KOPT-K1 (cell line): ENCODE results near the gene ALX4.

Experiments used
- H3K27ac ChIP-seq: fragments of 200-600 bp; sonication (generic); 2 replicates; pipeline ENCODE4 v1.5.1; 2016; ENCODE audit warnings: antibody characterized with exemption, mild to moderate bottlenecking, low read depth, low read length; ENCODE audit not compliant: poor library complexity, severe bottlenecking
- H3K36me3 ChIP-seq: fragments of 200-600 bp; sonication (generic); 2 replicates; pipeline ENCODE4 v1.5.1; 2017; ENCODE audit warnings: antibody characterized with exemption, mild to moderate bottlenecking, low read length, moderate library complexity; ENCODE audit not compliant: insufficient read depth
- H3K9me3 ChIP-seq: fragments of 200-600 bp; sonication (generic); 2 replicates; pipeline ENCODE4 v1.5.1; 2017; ENCODE audit warnings: antibody characterized with exemption, low read length, mild to moderate bottlenecking; ENCODE audit not compliant: insufficient read depth, poor library complexity, severe bottlenecking

ALX4 gene

GRCh38 chr11:44343778-44344422 lies 34.0 kb upstream of the ALX4 start:
- no peaks in the 10 kb centered on the region for H3K36me3 ChIP-seq
- no peak overlapping the region for H3K27ac ChIP-seq
- H3K9me3 ChIP-seq: no peaks in the 10 kb centered on the region

DNA sequence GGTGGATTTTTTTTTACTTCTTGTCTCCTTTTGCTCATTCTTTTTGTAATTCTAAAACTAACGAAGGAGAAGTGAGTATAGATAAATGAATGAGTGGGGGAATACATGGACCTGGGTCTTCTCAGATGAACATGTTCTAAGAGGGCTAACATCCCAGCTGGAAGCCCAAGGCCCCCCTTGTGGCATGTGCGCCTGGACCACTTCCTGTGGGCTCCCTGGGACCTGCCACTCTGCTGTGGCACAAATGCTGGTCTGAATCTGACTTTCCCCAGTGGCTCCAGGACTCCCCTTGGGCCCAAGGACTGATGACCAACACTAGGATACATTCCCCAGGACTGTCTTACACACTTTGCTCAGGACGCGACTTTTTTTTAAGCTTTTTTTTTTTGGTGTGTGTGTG lies 32.7 kb upstream of the ALX4 start:
- no peak overlapping the region for H3K27ac ChIP-seq
- no peaks in the 10 kb centered on the region for H3K36me3 ChIP-seq
- H3K9me3 ChIP-seq: no peaks in the 10 kb centered on the region

GRCh38 chr11:44340656-44341055 lies 30.7 kb upstream of the ALX4 start:
- no peaks in the 10 kb centered on the region for H3K9me3 ChIP-seq
- H3K27ac ChIP-seq: no peak overlapping the region
- no peaks in the 10 kb centered on the region for H3K36me3 ChIP-seq

DNA sequence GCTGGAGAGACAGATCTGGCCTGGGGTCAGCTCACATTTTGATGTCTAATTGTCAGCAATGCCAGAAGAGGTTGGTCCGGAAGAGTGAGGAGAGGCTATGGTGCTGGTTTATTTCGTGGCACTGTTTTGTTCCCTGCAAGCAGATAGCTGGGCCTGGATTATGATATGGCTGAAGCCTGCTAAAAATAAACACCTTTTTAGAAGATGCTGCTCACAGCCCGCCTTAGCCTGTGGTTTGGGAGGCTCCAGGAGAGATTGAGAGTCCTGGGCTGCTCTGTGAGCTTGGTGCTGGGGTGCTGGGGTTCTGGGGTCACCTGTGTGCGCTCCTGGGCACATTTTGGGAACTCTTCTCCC lies 29.6 kb upstream of the ALX4 start:
- Histone ChIP-seq H3K9me3 (no peaks in the 10 kb centered on the region), H3K36me3 (no peaks in the 10 kb centered on the region), H3K27ac (no peak overlapping the region)

DNA sequence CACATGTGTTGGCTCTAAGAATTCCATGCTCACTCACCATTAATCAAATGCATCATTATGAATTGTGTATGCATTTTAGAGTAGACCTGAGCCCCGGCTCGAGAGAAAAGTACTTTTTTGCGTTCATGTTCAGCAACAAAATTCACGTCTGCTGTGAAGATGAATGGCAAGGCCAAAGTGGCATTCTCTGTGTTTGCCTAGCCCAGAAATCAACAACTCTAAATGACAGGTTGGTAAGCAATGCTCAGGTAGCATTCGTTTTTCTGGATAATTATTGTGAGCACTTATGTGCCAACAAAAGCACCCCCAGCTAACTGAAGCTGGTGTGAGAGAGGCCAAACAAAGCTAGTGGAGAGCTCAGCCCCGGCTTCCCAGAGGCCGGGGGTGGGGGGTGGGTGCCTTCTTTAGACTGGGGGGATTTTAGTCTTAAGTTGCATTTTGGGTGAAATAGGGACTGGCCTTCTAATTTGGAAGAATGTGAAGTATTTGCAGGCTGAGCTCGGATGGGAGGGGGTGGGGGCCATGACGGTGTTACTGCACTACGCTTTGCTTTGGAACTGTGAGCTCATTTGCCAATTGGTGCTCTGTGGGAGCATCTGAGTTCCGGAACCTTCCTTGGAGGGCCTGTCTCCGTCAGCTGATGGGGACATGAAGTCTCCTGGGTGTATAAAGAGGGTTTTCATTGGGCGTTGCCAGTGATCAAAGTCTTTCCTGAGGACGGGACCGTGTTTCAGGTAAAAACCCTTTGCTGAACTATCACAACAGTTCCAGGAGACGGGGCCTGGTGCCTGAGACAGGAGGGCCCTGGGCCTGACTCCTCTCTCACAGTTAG lies 29.0 kb upstream of the ALX4 start:
- Histone ChIP-seq H3K36me3 (no peaks in the 10 kb centered on the region), H3K9me3 (no peaks in the 10 kb centered on the region), H3K27ac (no peak overlapping the region)

GRCh38 chr11:44338026-44338425 lies 28.1 kb upstream of the ALX4 start:
- no peak overlapping the region for H3K27ac ChIP-seq
- no peaks in the 10 kb centered on the region for H3K9me3 ChIP-seq
- no peaks in the 10 kb centered on the region for H3K36me3 ChIP-seq

DNA sequence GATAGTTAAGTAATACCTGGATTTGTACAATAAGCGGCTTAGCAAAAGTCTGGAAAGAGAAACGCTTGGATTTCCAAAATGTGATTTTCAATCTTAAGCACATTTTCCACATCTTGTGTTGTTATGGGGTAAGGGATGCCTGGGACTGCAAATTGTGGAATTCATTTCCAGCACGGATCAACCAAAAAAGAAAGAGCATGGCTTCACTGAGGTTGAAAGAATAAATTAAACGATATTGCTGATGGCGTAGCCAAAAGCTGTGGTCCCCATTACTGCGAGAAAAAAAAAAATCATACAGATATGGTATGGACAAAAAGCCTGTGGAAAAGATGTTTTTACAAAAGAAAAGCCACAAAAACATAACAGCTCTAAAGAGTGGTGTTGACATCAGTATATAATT lies 26.0 kb upstream of the ALX4 start:
- Histone ChIP-seq H3K36me3 (no peaks in the 10 kb centered on the region), H3K27ac (no peak overlapping the region), H3K9me3 (no peaks in the 10 kb centered on the region)

GRCh38 chr11:44335052-44335760 lies 25.3 kb upstream of the ALX4 start:
- Histone ChIP-seq H3K9me3 (no peaks in the 10 kb centered on the region), H3K27ac (no peak overlapping the region)

DNA sequence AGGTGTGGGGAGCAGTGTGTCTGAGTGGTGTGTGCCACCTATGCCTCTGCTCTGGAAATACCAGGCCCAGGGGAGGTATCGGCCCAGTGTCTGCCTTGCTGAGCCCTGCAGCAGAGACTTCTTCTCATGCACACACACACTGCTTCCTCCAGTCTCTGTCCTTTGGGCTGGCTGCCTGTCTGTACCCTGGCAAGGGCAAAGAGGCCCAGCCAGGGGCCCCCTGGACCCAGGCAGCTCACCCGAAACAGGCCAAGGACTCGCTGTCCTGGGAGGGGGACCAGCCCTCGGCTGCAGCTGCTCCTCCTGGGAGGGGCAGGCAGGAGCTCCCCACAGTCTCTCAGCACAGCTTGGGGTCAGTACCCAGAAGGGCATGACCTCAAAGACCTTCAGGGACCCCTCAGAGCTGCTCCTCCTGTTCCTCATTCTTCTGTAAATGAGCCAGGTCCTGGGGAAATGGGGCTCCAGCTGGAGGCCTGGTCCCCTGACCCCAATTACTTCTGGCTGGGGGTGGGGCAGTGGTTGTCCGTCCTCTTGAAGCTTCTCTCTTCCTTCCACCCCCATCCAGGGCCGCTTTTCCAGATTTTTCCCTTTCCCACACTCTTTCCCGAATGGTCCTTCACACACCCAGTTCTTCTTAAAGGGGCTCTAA lies 24.5 kb upstream of the ALX4 start:
- Histone ChIP-seq H3K36me3 (no peaks in the 10 kb centered on the region), H3K9me3 (no peaks in the 10 kb centered on the region), H3K27ac (no peak overlapping the region)

More at GRCh38 chr11:44335052-44335760, 25.3 kb upstream of the ALX4 start:
- no peaks in the 10 kb centered on the region for H3K36me3 ChIP-seq

- H3K36me3 ChIP-seq: no peaks in the 10 kb centered on the region
- H3K9me3 ChIP-seq: no peaks in the 10 kb centered on the region
- no peak overlapping the region for H3K27ac ChIP-seq
Observed at GRCh38 chr11:44333271-44334218, 23.6 kb upstream of the ALX4 start.

GRCh38 chr11:44332665-44333064 lies 22.7 kb upstream of the ALX4 start:
- Histone ChIP-seq H3K27ac (no peak overlapping the region), H3K9me3 (no peaks in the 10 kb centered on the region), H3K36me3 (no peaks in the 10 kb centered on the region)

- Histone ChIP-seq H3K9me3 (no peaks in the 10 kb centered on the region), H3K27ac (no peak overlapping the region), H3K36me3 (no peaks in the 10 kb centered on the region)
Observed at GRCh38 chr11:44329472-44330230, 19.7 kb upstream of the ALX4 start.

DNA sequence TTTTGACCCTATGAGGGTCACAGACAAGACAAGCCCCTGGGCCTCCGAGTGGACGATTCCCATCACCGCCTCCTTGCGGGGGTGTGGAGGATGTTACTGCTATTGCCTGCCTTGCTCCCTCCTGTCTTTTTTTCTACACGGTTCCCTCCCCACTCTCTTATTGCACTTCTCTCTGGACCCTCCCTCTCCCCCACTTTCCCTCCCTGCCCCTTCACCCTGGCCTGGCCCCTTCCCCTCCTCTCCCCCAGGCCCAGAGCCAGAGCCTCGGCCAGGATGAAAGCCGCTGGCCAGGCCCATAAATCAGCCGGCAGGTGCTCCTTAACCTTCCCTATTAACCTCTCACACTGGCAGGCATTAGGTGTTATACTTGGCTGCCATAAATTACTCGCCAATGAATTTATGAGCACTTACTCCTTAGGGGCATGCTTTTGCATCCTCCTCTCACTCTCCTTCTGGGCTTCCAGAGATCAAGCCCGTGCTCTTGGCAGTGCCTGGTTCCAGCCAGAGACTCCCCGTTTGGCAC lies 18.3 kb upstream of the ALX4 start:
- Histone ChIP-seq H3K9me3 (no peaks in the 10 kb centered on the region), H3K36me3 (no peaks in the 10 kb centered on the region), H3K27ac (no peak overlapping the region)
